Activated CD8-positive, alpha-beta memory T cell treated with anti-CD3 and anti-CD28 coated beads for 24 hours (primary cell): ENCODE results near the gene ATG10.
"Not testable (repeated sequence)": the region's sequence is repeated elsewhere in the genome, so short reads cannot be mapped to it uniquely, and the experiment has no call there.

Experiments used
- DNase-seq: peaks from one replicate; pipeline ENCODE4 v3.0.0-alpha.2; 2020

The ATG10 gene

DNA sequence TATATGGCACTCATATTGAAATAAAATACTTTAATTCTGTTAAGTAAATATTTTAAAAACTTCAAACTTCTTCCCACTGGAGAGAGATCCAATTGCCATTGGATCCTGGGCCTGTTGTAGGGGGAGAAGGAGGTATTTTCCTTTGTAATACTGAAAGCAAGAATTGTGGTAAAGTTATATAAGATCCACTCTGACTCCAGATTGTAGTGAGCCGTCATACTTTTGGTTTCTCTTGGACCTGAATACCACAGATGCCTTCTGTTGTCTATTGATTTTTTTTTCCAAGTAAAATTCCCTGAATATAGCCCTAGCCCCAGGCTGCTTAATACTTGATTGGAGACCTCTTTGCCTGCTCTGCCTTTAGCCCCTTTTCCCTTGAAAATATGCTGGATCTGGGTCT lies 86.9 kb downstream of the ATG10 start:
- DNase-seq, result no peak

DNA sequence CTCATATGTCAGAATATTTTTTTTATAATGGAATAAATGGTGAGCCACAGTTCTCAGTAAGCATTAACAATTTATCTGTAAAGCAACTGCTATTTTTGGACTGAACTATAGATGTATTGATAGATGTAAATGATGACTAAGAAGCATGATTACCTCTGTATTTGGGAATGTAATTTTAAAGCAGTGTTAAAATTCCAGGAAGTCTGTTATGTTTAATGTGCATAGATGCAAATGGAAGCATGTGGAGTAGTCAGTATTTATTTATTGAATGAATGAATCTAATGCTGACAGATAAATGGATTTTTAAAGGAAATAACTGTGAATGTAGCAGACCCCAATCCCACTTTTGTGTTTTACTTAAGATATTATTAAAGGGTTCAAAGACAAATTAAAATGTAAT lies 95.0 kb downstream of the ATG10 start:
- DNase-seq, result no peak

DNA sequence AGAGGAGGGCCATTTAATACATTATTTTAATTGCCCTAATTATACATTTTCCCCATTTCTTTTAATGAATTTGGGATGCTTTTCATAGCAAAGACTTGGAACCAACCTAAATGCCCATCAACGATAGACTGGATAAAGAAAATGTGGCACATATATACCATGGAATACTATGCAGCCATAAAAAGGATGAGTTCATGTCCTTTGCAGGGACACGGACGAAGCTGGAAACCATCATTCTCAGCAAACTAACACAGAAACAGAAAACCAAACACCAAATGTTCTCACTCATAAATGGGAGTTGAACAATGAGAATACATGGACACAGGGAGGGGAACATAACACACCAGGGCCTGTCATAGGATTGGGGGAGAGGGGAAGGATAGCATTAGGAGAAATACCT lies 96.2 kb downstream of the ATG10 start:
- not testable (repeated sequence) for DNase-seq

DNA sequence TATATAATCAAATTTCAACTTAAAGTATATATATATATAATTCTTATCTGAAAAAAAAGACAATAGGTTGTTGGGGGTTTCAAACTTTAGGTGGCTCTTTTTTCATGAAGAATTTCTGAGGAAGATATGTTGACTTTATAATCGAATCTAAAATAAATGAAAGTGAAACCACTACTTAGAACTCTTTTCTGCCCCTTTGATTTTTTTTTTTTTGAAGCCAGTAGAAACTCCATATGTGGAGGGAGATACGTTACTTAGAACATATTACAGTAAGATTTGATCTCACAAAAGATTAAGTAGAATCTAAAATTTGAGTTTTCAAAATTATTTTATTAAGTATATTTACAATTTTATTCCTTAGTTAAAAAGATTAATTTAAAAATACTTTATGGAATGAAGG lies 96.9 kb downstream of the ATG10 start:
- no peak for DNase-seq

DNA sequence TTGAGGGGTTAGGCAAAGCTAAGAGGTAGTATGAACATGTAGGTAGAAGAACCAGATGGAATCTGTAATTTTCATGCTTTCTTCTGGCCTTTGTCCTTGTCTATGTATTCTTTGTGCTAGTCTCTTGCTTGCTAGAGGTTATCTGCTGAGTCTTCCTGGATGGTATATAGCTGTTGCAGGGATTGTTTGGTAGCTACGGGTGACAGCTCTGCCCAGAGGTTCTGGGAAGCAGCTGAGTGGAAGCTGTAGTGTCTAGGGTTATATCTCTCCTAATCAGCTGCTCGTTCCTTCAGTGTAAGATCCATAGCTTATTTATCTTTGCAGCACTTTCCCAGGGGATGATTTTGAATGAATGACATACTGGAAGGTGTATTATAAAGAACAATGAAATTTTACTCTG lies 100.3 kb downstream of the ATG10 start:
- no peak for DNase-seq

DNA sequence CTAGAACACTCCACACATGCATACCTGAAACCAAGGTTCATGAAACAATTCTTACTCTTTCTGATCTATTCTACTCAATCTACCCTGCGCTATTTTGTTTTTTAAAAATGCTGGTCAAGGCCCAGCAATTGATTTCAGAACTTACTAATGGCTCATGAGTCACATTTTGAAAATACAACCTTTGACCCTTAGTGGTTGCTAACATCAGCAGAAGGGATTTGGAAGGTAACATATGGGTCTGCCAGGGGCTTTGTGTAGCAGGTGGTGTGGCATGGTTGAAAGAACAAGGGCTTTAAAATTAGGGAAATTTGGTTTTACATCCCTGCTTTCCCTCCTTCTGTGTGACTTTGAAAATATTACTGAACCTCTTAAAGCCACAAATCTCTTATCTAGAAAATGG lies 101.4 kb downstream of the ATG10 start:
- no peak for DNase-seq

DNA sequence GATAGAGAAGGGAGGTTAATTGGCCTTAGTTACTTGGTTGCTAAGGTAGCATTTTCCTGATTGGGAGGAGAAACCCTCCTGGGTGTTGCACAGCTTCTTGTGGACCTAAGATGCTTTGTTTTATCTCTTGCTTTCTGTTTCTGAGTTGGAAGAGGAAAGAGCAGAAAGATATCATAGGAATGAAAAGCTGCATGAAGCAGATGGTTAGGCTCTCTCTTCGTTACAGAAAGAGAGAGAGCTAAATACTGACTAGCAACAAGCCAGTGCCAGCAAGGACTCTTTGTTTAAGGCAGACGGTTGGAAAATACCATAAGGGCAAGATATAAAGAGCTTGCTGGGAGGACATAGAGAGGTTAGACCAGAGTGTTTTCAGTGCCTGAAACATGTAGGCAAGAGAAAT lies 103.1 kb downstream of the ATG10 start:
- no peak for DNase-seq

DNA sequence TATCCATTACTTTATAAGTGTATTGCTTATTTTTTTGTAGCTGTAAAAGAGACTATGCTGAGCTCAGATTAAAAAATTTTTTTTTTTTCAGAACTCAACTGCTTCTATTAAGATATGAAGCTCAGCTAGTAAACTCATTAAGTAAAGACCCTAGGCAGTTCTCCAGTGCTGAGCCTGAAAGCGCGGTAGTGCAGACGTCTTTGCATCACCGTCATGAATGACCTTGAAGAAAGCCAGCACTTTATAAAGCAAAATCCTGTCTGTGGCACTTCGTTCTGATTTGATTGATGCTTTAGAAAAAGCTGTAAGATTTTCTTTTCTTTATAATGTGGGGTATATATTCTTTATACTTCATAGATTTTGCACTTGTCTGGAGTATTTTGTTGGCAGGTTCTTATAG lies 105.7 kb downstream of the ATG10 start:
- DNase-seq, result no peak

DNA sequence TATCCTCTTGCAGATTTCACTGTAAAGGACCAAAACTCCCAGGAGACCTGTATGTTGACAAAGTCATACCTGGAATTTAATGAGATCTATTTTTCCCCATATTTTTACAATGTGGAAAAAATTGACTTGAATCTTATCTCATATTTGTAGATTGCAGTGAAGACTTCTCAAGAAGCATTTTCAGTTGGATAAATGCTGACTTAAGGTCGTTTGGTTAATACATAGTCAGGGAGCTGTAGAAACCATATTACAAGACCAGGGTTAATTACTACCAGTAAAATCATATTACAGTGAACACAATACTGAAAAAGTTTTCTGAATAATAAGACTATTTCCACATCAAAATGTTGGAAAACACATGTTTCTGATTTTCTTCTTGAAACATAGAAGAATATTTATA lies 119.8 kb downstream of the ATG10 start:
- DNase-seq, result no peak

DNA sequence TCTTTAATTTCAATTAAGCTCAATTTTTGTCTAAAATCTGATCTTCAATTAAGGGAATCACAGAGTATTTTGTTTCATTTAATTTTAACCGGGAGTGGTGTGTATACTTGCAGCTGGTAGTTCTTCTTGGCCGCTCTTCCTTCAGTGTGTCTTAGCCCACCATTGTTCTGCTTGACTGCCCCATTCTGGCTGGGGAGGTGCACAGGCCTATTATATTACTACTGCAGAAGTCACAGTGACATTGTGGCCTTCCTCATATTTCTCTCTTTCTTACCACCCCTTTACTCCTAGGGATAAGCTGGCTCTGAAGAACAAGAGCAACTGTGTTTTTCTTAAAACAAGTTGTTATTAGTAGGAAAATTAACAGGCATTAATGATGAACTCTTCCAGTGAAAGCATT lies 123.7 kb downstream of the ATG10 start:
- no peak for DNase-seq

DNA sequence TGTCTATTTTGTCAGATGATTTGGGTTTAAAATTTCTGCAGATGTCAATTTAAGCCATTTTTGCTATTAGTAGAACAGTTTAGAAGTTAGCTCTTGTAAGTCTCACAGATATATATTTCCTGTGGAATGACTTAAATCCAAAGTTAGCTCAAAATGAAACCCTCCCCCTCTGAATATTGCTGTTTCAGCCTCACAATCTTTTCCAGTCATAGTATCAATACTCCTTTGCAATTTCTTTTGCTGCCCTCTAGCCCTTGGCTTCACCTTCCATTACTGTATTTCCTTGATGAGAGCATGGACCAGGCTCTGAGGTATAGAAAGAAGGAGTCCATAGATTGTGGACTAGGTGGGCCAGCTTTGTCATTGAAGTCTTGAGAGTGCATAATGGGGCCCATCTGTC lies 124.4 kb downstream of the ATG10 start:
- no peak for DNase-seq

DNA sequence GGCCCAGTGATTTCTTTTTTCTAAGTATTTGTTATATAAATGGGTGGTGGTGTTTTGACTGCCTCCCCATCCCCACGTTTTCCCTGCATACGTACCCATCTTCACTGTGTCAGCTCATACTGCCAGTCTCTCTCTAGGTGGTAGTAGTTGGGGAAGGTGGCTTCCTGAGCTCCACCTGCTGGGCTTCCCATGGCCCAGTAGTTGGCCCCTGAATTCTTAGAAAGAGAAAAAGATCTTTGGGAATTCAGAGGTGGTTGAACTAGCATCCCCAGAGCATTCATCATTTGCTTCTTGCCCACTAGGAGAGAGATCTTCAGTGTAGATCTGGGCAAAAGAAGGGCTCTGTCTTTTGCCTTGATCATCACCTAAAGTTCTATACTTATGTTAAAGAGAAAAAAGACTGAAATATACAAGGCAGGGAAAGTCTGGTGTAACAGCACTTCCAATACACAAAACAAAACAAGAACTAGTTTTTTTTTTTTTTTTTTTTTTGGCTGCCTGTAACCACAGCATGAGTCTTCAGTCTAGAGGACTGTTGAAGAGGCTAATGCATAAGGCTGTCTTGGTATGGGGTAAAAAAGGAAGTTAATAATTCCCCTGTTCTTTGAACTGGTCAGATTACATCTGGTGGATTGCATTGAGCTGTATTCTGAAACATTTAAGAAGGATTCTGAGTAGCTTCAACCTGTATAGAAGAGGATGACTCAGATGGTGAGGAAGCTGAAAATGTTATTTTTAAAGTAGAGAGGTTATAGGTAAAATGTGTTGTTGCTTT lies 128.7 kb downstream of the ATG10 start:
- no peak for DNase-seq

DNA sequence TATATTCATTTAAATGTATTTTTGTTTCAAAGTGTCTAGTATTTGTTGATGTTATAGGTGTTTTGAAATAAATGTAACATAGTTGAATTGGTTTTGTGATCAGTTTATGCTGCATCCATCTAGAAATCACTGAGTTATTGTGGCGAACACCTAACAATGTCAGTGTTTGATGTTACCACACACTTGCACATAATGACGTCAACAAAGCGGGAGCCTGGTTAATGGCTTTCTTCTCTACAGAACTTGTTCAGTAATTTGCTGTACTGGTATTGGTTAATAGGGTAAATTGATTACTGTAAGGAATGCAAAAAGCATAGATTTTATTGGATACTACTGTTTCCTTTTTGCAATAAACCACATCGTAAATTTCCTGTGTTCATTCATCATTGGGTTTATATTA lies 133.0 kb downstream of the ATG10 start:
- DNase-seq, result no peak

DNA sequence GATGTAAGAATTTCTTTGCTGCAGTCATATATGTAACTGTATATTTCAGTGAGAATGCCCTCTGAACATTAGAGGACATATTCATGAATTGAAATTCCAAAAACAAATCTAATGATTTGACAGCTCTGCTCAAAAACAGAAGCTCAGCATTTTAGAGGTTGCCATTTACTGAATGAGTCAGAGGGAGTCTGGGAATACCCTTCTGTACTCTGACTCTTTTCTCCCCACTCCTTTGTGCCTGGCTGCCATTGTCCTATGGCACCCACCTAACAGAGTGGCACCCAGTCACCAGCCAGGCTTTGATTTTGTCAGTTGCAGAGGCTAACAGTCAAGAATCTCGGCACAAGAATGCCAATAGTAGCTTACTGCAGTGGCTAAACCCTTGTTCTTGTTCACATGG lies 133.6 kb downstream of the ATG10 start:
- no peak for DNase-seq

DNA sequence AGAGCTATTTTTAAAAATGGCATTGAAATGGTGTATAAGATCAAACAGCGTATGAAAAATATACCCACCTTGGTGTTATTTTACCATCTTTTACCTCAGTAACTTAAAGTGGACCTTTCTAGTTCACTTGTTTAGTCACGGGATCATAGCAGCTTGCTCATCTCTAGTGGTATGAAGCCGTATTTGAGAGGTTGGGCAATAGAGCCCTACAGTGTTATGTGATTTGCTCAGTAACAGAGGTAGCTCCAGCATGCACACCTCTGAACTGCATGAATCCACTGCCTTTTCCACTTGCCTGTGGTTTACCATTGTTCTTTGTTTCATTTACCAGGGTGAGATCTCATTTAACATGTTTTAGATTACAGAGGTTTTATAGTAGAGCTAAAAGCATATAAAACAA lies 134.4 kb downstream of the ATG10 start:
- DNase-seq, result no peak

DNA sequence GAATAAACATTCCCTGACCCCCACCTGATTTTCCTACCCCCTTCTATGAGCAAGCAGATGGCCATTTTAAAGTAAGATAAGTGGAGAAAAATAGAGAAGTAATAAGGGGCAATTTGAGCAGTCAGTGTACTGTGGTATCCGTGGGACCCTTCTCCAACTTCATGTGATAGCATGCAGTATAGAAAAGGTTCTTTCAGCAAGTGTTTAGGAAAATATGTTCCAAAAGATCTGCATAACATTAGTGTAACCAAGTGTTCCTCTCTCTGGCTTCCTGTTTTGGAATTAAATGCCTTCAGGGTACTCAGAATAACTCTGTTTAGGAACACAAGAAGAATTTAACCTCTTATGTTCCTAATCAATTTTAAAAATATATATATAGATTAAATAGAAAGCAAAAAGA lies 134.9 kb downstream of the ATG10 start:
- no peak for DNase-seq

DNA sequence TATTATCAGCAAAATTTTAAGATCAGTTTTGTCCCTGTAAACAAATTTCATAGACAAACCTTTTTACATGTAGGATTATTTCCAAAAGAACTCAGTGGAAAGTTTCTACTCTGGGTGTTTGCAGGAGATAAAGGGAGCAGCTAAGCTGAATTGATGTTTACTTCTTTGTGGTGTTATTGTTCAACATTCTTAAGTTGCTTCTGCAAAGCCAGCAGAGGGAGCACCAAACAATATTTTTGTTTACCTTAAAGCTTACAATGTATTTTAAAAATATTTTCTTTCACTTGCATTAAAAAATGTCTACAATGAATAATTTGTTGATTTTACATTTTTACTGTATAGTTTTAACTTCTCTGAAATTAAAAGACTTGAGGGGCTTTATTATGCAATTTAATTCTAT lies 135.4 kb downstream of the ATG10 start:
- no peak for DNase-seq

DNA sequence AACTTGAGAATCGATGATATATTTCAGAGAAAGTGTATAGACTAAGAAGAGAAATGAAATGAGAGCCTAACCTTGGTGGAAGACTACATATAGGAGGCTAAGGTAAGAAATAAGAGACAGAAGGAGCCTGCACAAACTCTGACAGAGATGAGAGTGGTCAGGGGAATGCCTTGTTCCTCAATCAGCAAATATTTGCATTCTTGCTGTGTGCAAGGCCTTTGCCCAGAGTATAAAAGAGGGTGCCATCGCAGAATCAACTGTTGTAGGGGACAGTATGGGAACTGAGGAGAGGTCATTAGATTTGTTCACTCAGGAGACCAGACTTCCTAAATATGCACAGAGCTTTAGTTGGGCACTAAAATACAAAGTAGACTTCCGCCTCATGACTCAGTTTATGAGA lies 137.2 kb downstream of the ATG10 start:
- DNase-seq, result no peak

DNA sequence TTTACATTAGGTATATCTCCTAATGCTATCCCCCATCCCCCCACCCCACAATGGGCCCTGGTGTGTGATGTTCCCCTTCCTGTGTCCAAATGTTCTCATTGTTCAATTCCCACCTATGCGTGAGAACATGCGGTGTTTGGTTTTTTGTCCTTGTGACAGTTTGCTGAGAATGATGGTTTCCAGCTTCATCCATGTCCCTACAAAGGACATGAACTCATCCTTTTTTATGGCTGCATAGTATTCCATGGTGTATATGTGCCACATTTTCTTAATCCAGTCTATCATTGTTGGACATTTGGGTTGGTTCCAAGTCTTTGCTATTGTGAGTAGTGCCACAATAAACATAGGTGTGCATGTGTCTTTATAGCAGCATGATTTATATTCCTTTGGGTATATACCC lies 138.1 kb downstream of the ATG10 start:
- not testable (repeated sequence) for DNase-seq

DNA sequence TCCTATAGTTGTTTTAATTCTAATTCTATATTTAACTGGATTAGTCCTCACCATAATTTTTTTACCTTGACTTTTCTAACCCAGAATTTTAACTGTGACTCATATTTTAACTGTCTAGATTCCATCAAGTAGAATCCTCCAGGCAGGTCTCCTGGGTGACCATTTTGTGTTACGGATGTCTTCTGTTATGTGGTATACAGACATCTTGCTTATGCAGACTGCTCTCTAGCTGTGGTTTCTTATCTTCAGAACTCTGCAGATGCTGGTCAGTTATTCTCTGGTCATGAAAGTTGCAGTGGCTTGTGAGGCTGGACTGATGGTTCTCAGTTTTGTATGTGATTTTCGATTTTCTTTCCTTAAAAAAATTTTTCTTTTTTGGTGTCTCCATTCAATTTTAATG lies 139.4 kb downstream of the ATG10 start:
- no peak for DNase-seq

DNA sequence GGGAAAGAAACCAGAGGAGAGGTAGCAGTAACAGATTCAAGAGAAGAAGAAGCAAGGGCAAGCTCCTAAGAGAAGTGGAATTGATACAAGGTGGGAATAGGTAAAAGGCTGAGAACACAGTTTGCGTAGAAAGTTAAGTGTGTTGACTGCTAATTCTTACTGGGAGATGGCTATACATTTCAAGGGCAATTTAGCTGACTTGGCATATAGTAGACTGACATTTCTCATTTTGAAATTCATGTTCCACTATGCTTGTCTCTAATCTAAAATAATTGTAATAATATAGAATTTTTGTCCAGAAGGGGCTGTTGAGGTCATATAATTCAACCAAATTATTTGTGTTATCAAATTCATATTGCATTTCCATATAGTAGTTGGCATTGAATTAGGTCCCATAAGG lies 144.0 kb downstream of the ATG10 start:
- DNase-seq, result no peak

DNA sequence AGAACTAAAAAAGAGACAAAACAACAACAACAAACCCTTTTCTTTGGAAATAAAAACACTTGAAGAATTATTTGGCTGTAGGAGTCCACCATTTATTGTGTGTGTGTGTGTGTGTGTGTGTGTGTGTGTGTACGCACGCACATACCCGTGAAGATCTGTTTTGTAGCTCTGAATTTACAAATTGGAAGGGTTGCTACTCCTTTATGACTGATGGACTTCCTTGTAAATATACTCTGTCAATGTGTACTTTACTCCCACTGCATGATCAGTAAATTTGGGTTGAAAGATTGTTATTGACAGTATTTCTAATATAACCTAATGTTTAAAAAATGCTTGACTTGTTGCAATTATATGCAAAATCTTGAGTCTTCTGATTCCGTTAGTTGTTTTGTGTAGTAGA lies 148.1 kb downstream of the ATG10 start:
- no peak for DNase-seq

DNA sequence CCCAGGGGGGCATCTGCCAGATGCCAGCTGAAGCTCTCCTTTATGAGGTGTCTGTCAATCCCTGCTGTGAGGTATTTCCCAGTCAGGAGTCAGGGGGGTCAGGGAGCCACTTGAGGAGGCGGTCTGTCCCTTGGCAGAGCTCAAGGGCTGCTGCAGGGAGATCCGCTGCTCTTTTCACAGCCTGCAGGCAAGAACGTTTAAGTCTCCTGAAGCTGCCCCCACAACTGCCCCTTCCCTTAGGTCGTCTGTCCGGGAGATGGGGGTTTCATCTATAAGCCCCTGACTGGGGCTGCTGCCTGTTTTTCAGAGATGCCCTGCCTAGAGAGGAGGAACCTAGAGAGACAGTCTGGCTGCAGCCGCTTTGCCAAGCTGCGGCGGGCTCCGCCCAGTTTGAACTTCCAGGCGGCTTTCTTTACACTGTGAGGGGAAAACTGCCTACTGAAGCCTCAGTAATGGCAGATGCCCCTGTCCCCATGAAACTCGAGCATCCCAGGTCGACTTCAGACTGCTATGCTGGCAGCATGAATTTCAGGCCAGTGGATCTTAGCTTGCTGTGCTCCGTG lies 158.0 kb downstream of the ATG10 start:
- DNase-seq, result no peak

DNA sequence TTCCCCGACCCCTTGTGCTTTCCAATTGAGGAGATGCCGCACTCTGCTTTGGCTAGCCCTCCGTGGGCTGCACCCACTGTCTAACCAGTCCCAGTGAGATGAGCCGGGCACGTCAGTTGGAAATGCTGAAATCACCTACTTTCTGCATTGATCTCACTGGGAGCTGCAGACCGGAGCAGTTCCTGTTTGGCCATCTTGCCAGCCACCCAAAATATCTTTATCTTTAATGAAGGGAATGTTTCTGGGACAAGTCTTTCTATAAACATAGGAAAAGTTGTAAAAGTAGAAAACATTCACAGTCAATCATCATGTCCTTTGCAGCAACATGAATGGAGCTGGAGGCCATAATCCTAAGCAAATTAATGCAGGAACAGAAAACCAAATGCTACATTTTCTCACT lies 158.8 kb downstream of the ATG10 start:
- no peak for DNase-seq

DNA sequence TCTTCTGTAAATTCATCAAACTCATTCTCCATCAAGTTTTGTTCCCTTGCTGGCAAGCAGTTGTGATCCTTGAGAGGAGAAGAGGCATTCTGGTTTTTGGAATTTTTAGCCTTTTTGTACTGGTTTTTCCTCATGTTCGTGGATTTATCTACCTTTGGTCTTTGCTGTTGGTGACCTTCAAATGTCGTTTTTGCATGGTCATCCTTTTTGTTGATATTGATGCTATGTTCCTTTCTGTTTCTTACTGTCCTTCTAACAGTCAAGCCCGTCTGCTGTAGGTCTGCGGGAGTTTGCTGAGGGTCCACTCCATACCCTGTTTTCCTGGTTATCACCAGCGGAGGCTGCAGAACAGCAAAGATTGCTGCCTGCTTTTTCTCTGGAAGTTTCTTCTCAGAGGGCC lies 165.4 kb downstream of the ATG10 start:
- DNase-seq, result no peak
